Measurements from ENCODE around the gene TBC1D23.
A peak's percentile ranks its signal among the peaks of the same experiment; 100 is the strongest.
"Not testable (repeated sequence)": the region's sequence is repeated elsewhere in the genome, so short reads cannot be mapped to it uniquely, and the experiment has no call there.

The TBC1D23 gene

GRCh38 chr3:100299016-100299415, 38.2 kb downstream of the TBC1D23 start:
- no peak for FAIRE-seq
- no peak for DNase-seq (ENCODE audit: low spot score)

- no peak for DNase-seq (ENCODE audit: low spot score)
- FAIRE-seq = no peak
These were observed 45.9 kb downstream of the TBC1D23 start for GRCh38 chr3:100306695-100307094.

- DNase-seq (ENCODE audit: low spot score) (no peak), FAIRE-seq (no peak)
These were observed 49.7 kb downstream of the TBC1D23 start for GRCh38 chr3:100310355-100310965.

GRCh38 chr3:100311011-100311410, 50.2 kb downstream of the TBC1D23 start:
- DNase-seq (ENCODE audit: low spot score) (no peak), FAIRE-seq (no peak)

- FAIRE-seq = no peak
These were observed 55.9 kb downstream of the TBC1D23 start for GRCh38 chr3:100316641-100317069.

GRCh38 chr3:100317912-100318311, 57.1 kb downstream of the TBC1D23 start:
- DNase-seq (ENCODE audit: low spot score) = no peak
- no peak for FAIRE-seq

More at GRCh38 chr3:100316641-100317069, 55.9 kb downstream of the TBC1D23 start:
- peak; percentile 40 for DNase-seq (ENCODE audit: low spot score)

GRCh38 chr3:100319951-100320350, 59.2 kb downstream of the TBC1D23 start:
- DNase-seq (ENCODE audit: low spot score) = no peak
- FAIRE-seq = no peak

GRCh38 chr3:100324044-100324443, 63.3 kb downstream of the TBC1D23 start:
- DNase-seq (ENCODE audit: low spot score) = no peak
- no peak for FAIRE-seq

- DNase-seq (ENCODE audit: low spot score) (no peak), FAIRE-seq (no peak)
These were observed 65.0 kb downstream of the TBC1D23 start for GRCh38 chr3:100325827-100326226.

GRCh38 chr3:100327377-100327776, 66.6 kb downstream of the TBC1D23 start:
- not testable (repeated sequence) for DNase-seq (ENCODE audit: low spot score); FAIRE-seq

GRCh38 chr3:100329800-100330489, 69.2 kb downstream of the TBC1D23 start:
- DNase-seq (ENCODE audit: low spot score) (no peak), FAIRE-seq (no peak)

GRCh38 chr3:100330651-100331050, 69.9 kb downstream of the TBC1D23 start:
- DNase-seq (ENCODE audit: low spot score) (no peak), FAIRE-seq (no peak)

GRCh38 chr3:100331660-100332059, 70.9 kb downstream of the TBC1D23 start:
- DNase-seq (ENCODE audit: low spot score) (no peak), FAIRE-seq (no peak)

GRCh38 chr3:100333051-100333450, 72.3 kb downstream of the TBC1D23 start:
- FAIRE-seq = no peak
- DNase-seq (ENCODE audit: low spot score) = no peak

- DNase-seq (ENCODE audit: low spot score) = no peak
These were observed 73.2 kb downstream of the TBC1D23 start for GRCh38 chr3:100333970-100334487.

GRCh38 chr3:100334488-100335351, 73.9 kb downstream of the TBC1D23 start, which contains the start of gene NIT2:
TSS of gene NIT2 (plus strand) at chr3:100334757. CDS start at chr3:100334792, 35 bp downstream.
- FAIRE-seq (peak; percentile 94), DNase-seq (ENCODE audit: low spot score) (peak; percentile 97)

More at GRCh38 chr3:100333970-100334487, 73.2 kb downstream of the TBC1D23 start:
- FAIRE-seq = no peak

- peak; percentile 36 for DNase-seq (ENCODE audit: low spot score)
- FAIRE-seq = no peak
These were observed 74.6 kb downstream of the TBC1D23 start for GRCh38 chr3:100335434-100335833.

- DNase-seq (ENCODE audit: low spot score); FAIRE-seq: not testable (repeated sequence)
These were observed 75.4 kb downstream of the TBC1D23 start for GRCh38 chr3:100336229-100336628.

GRCh38 chr3:100338911-100339310, 78.1 kb downstream of the TBC1D23 start:
- FAIRE-seq = no peak
- no peak for DNase-seq (ENCODE audit: low spot score)

- FAIRE-seq (no peak), DNase-seq (ENCODE audit: low spot score) (no peak)
These were observed 79.0 kb downstream of the TBC1D23 start for GRCh38 chr3:100339786-100340185.

GRCh38 chr3:100340527-100340926, 79.7 kb downstream of the TBC1D23 start:
- FAIRE-seq = no peak
- no peak for DNase-seq (ENCODE audit: low spot score)

GRCh38 chr3:100348727-100349126, 87.9 kb downstream of the TBC1D23 start:
- FAIRE-seq = no peak

More at GRCh38 chr3:100348727-100349126, 87.9 kb downstream of the TBC1D23 start:
- DNase-seq (ENCODE audit: low spot score) = no peak
